Measurements from ENCODE around the gene PNMA8C.

Gene PNMA8C

GRCh38 chr19:46471811-46472543 is 43.2 kb upstream of the PNMA8C start:
- TF ChIP-seq ZC3H10 (CRISPR knock-in tag; IDR thresholded peaks at IDR 0.05): no peak
- TF ChIP-seq CSRNP3 (CRISPR knock-in tag; IDR thresholded peaks at IDR 0.05): no peak
- TF ChIP-seq BACH2 (CRISPR knock-in tag; IDR thresholded peaks at IDR 0.05; ENCODE audit: borderline replicate concordance): no peak
- TF ChIP-seq ISL1 (CRISPR knock-in tag; IDR thresholded peaks at IDR 0.05): no peak
- TF ChIP-seq ARNTL (CRISPR knock-in tag; IDR thresholded peaks at IDR 0.05; ENCODE audit: borderline replicate concordance, low read depth): no peak
- no peak for TF ChIP-seq PPARA (CRISPR knock-in tag; IDR thresholded peaks at IDR 0.05; ENCODE audit: borderline replicate concordance)
- no peak for TF ChIP-seq TOX (CRISPR knock-in tag; IDR thresholded peaks at IDR 0.05; ENCODE audit: borderline replicate concordance)
- TF ChIP-seq SNAI2 (CRISPR knock-in tag; IDR thresholded peaks at IDR 0.05): no peak
- TF ChIP-seq GLIS3 (CRISPR knock-in tag; IDR thresholded peaks at IDR 0.05): no peak
- TF ChIP-seq CREB5 (CRISPR knock-in tag; IDR thresholded peaks at IDR 0.05; ENCODE audit: low read depth): no peak
- TF ChIP-seq TCF4 (CRISPR knock-in tag; IDR thresholded peaks at IDR 0.05; ENCODE audit: borderline replicate concordance): no peak
- TF ChIP-seq ZNF8 (CRISPR knock-in tag; IDR thresholded peaks at IDR 0.05): no peak
- no peak for TF ChIP-seq ESRRG (CRISPR knock-in tag; IDR thresholded peaks at IDR 0.05)

GRCh38 chr19:46471116-46471733 is 42.5 kb upstream of the PNMA8C start, which contains the start of gene PNMA8A:
Gene PNMA8A (minus strand): TSS chr19:46471563. CDS start chr19:46471035, 528 bp downstream.
- no peak for TF ChIP-seq CREB5 (CRISPR knock-in tag; IDR thresholded peaks at IDR 0.05; ENCODE audit: low read depth)
- peak; percentile 90 for ATAC-seq

More at GRCh38 chr19:46471811-46472543, 43.2 kb upstream of the PNMA8C start:
- no peak for ATAC-seq

GRCh38 chr19:46470376-46470775 is 41.6 kb upstream of the PNMA8C start:
- ATAC-seq: no peak

More at GRCh38 chr19:46470376-46470775, 41.6 kb upstream of the PNMA8C start:
- TF ChIP-seq TOX (CRISPR knock-in tag; IDR thresholded peaks at IDR 0.05; ENCODE audit: borderline replicate concordance): no peak
- no peak for TF ChIP-seq ZFP30 (CRISPR knock-in tag; IDR thresholded peaks at IDR 0.05)
- TF ChIP-seq ISL1 (CRISPR knock-in tag; IDR thresholded peaks at IDR 0.05): no peak
- no peak for TF ChIP-seq ARNTL (CRISPR knock-in tag; IDR thresholded peaks at IDR 0.05; ENCODE audit: borderline replicate concordance, low read depth)
- TF ChIP-seq POU6F1 (CRISPR knock-in tag; IDR thresholded peaks at IDR 0.05; ENCODE audit: borderline replicate concordance, low read depth): no peak
- no peak for TF ChIP-seq RARB (CRISPR knock-in tag; IDR thresholded peaks at IDR 0.05)
- no peak for TF ChIP-seq PPARA (CRISPR knock-in tag; IDR thresholded peaks at IDR 0.05; ENCODE audit: borderline replicate concordance)
- TF ChIP-seq CSRNP3 (CRISPR knock-in tag; IDR thresholded peaks at IDR 0.05): no peak
- TF ChIP-seq TCF4 (CRISPR knock-in tag; IDR thresholded peaks at IDR 0.05; ENCODE audit: borderline replicate concordance): no peak
- TF ChIP-seq GLIS3 (CRISPR knock-in tag; IDR thresholded peaks at IDR 0.05): no peak
- TF ChIP-seq CREB5 (CRISPR knock-in tag; IDR thresholded peaks at IDR 0.05; ENCODE audit: low read depth): no peak
- TF ChIP-seq ZFP3 (CRISPR knock-in tag; IDR thresholded peaks at IDR 0.05): no peak
- no peak for TF ChIP-seq ZNF8 (CRISPR knock-in tag; IDR thresholded peaks at IDR 0.05)

Data from SK-N-SH treated with all-trans-retinoic acid at 6 μM for 48 hours (cell line).